K562 (cell line): ENCODE results near the gene MVK. TPM values are rescaled to one million over a fixed set of nuclear protein-coding genes. Genes with fewer than 3 reads are reported as not detected.

Source experiments
- ATAC-seq: fragments of 200-7000 bp; cut with Tn5 transposase; 3 replicates; pipeline ENCODE4 v1.9.1; 2020; ENCODE audit warnings: moderate library complexity
- BruUV-seq: library from RNA; stranded (reverse); fragments of 400-500 nt; replicated peaks from 2 replicates; lab custom pipeline; 2021; lab: Mats Ljungman, UMichigan
- CTCF ChIA-PET: fragments of 300-600 bp; formaldehyde crosslinking; extraction: SDS; loops from one replicate; lab custom pipeline; 2021; ENCODE audit warnings: low intra/inter-chr PET ratio; lab: Yijun Ruan, JAX
- POLR2A ChIA-PET: fragments of 300-600, 350-650 bp; sonication (Branson Sonifier 250); formaldehyde crosslinking; extraction: SDS; loops from one replicate; lab custom pipeline; 2021; ENCODE audit warnings: antibody characterized with exemption, inconsistent platforms; lab: Yijun Ruan, JAX
- DNase-seq, 4 experiments: peaks; one replicate each; pipeline versions ENCODE4 v3.0.0 to v3.0.0-alpha.2; 2011 to 2018; ENCODE audit warnings: low spot score in 3 of 4, mixed read lengths in 3 of 4; ENCODE audit errors: extremely low read depth in 1 of 4
- FAIRE-seq: peaks from 2 replicates; lab custom pipeline; 2011; peaks lifted over from hg19 to GRCh38; lab: Jason Lieb, UNC
- H2AFZ ChIP-seq: 2 replicates; pipeline ENCODE4 v1.6.0; 2011; ENCODE audit warnings: low read depth, low read length, control low read depth, inconsistent platforms
- H3K27ac ChIP-seq: fragments of 200-600 bp; 3 replicates; pipeline ENCODE4 v1.8.0; 2011; ENCODE audit warnings: low read depth, mild to moderate bottlenecking, control low read depth, inconsistent platforms, low read length, moderate library complexity, mixed read lengths; ENCODE audit errors: extremely low read depth
- H3K27me3 ChIP-seq, 2 experiments: fragments of 300-600 bp in 1 of 2; 2 replicates in 1 of 2; 3 replicates in 1 of 2; pipeline versions ENCODE4 v1.6.0 to v1.8.0; 2011; ENCODE audit warnings: inconsistent platforms in 2 of 2, low read length in 2 of 2, mild to moderate bottlenecking in 1 of 2, mixed read lengths in 1 of 2, moderate library complexity in 1 of 2; ENCODE audit not compliant: control insufficient read depth in 2 of 2, insufficient read depth in 2 of 2
- H3K36me3 ChIP-seq: fragments of 300-600 bp; 3 replicates; pipeline ENCODE4 v1.8.0; 2011; ENCODE audit warnings: mild to moderate bottlenecking, low read length, inconsistent platforms; ENCODE audit not compliant: control insufficient read depth, insufficient read depth
- H3K4me1 ChIP-seq, 2 experiments: fragments of 200-600 bp in 1 of 2; replicated peaks in 1 of 2; 2 replicates in 1 of 2; 3 replicates in 1 of 2; pipeline versions ENCODE4 v1.5.1 to v1.8.0; 2011; ENCODE audit warnings: inconsistent platforms in 2 of 2, low read length in 2 of 2, mild to moderate bottlenecking in 1 of 2, mixed read lengths in 1 of 2, moderate library complexity in 1 of 2; ENCODE audit not compliant: control insufficient read depth in 2 of 2, insufficient read depth in 2 of 2
- H3K4me2 ChIP-seq: 2 replicates; pipeline ENCODE4 v1.6.1; 2011; ENCODE audit warnings: low read length, control low read depth, inconsistent platforms, mixed read lengths; ENCODE audit not compliant: insufficient read depth
- H3K4me3 ChIP-seq: fragments of 200-600 bp; sonication (generic), shearing (Covaris generic); 2 replicates; pipeline ENCODE4 v1.5.1; 2016; ENCODE audit warnings: control low read depth, inconsistent platforms
- H3K79me2 ChIP-seq: fragments of 200-600 bp; 3 replicates; pipeline ENCODE4 v1.8.0; 2011; ENCODE audit warnings: low read length, inconsistent platforms; ENCODE audit not compliant: control insufficient read depth, insufficient read depth
- H3K9ac ChIP-seq, 2 experiments: 2 replicates each; pipeline versions ENCODE4 v1.6.0 to v1.6.1; 2011; ENCODE audit warnings: low read depth in 2 of 2, low read length in 2 of 2, control low read depth in 1 of 2, inconsistent platforms in 1 of 2, mild to moderate bottlenecking in 1 of 2, mixed read lengths in 1 of 2; ENCODE audit not compliant: insufficient read depth in 1 of 2
- H3K9me1 ChIP-seq: one replicate; pipeline ENCODE4 v1.6.0; 2011; ENCODE audit warnings: inconsistent platforms, mild to moderate bottlenecking, low read length, moderate library complexity; ENCODE audit not compliant: control insufficient read depth, insufficient read depth
- H3K9me3 ChIP-seq: replicated peaks from 2 replicates; pipeline ENCODE4 v1.5.1; 2011; ENCODE audit warnings: low read depth, low read length, inconsistent platforms; ENCODE audit not compliant: control insufficient read depth, insufficient read depth
- H4K20me1 ChIP-seq: replicated peaks from 2 replicates; pipeline ENCODE4 v1.6.1; 2011; ENCODE audit warnings: low read length, inconsistent platforms, mixed read lengths; ENCODE audit not compliant: control insufficient read depth, insufficient read depth
- CCAR2 ChIP-seq: fragments of 200-400 bp; formaldehyde crosslinking; IDR thresholded peaks from 2 replicates; pipeline ENCODE4 v1.6.1; 2017; ENCODE audit warnings: mild to moderate bottlenecking, low read depth, low read length
- COPS2 ChIP-seq: fragments of 450-650 bp; conservative IDR thresholded peaks from 2 replicates; pipeline ENCODE4 v1.6.1; 2016; ENCODE audit warnings: mild to moderate bottlenecking, moderate library complexity
- GTF2F1 ChIP-seq: IDR thresholded peaks from 2 replicates; pipeline ENCODE4 v1.6.1; 2011; ENCODE audit warnings: low read depth, low read length, improper control_type of control experiment
- NELFE ChIP-seq: IDR thresholded peaks from 2 replicates; pipeline ENCODE4 v1.6.1; 2011; ENCODE audit warnings: mild to moderate bottlenecking; ENCODE audit not compliant: insufficient read depth, insufficient read length
- NFIX ChIP-seq: fragments of 250-450 bp; sonication (Bioruptor Pico); IDR thresholded peaks from 2 replicates; pipeline ENCODE4 v1.4.0; 2020; ENCODE audit warnings: low read depth, mild to moderate bottlenecking, moderate library complexity
- POLR2A ChIP-seq: fragments of 450-650 bp; conservative IDR thresholded peaks from 2 replicates; pipeline ENCODE4 v1.6.1; 2016
- POLR2G ChIP-seq: fragments of 200-400 bp; formaldehyde crosslinking; IDR thresholded peaks from 2 replicates; pipeline ENCODE4 v1.6.1; 2017; ENCODE audit warnings: low read depth, mild to moderate bottlenecking, antibody characterized with exemption, low read length, moderate library complexity
- SAFB ChIP-seq: fragments of 200-400 bp; formaldehyde crosslinking; IDR thresholded peaks from 2 replicates; pipeline ENCODE4 v1.6.1; 2017; ENCODE audit warnings: low read depth, low read length, borderline replicate concordance
- SNAPC5 ChIP-seq: fragments of 250-450 bp; sonication (Bioruptor Pico); IDR thresholded peaks from 2 replicates; pipeline ENCODE4 v1.8.0; 2021; ENCODE audit warnings: moderate library complexity, mild to moderate bottlenecking, inconsistent platforms
- SUPT5H ChIP-seq: fragments of 450-650 bp; IDR thresholded peaks from 2 replicates; pipeline ENCODE4 v1.6.1; 2016
- ZNF41 ChIP-seq: fragments of 250-450 bp; sonication (Bioruptor Pico); conservative IDR thresholded peaks from 2 replicates; pipeline ENCODE4 v1.4.0; 2020; ENCODE audit warnings: mild to moderate bottlenecking
- WGBS: fragments of 100-300 bp; shearing (Covaris generic); methylation state at CpG from one replicate; pipeline ENCODE4 v1.1.6; 2016; ENCODE audit warnings: low coverage, mixed read lengths; ENCODE audit not compliant: insufficient coverage; ENCODE audit errors: missing lambda C conversion rate; 5-methylcytosine and 5-hydroxymethylcytosine counted together
- in situ Hi-C: fragments of 300-500 bp; cut with MboI; formaldehyde crosslinking; loops from 4 replicates; pipeline ENCODE4 v1.15.0; 2018; ENCODE audit warnings: inconsistent platforms, mixed read lengths
- intact Hi-C: fragments of 100-400 bp; cut with micrococcal nuclease; formaldehyde crosslinking; loops from 2 replicates; pipeline ENCODE4 v1.14.2; 2022
- polyA plus RNA-seq, 8 experiments: library from polyadenylated mRNA; depleted of rRNA in 4 of 8; stranded (reverse) in 5 of 8; unstranded in 3 of 8; fragments of >200 nt; fragmentation: Nextera tagmentation in 2 of 8; fragmentation: Illumina TruSeq in 1 of 8; extraction: Ambion mirVana in 2 of 8; extraction: Trizol in 1 of 8; gene quantifications; 2 replicates each; pipeline versions ENCODE4 v1.2.1 to v1.2.3, GENCODE V29; 2011 to 2014; ENCODE audit warnings: inconsistent platforms in 1 of 8, missing spikeins in 1 of 8
- total RNA-seq, 7 experiments: library from RNA; depleted of rRNA in 6 of 7; stranded (reverse); fragments of >200 nt in 6 of 7; fragmentation: Illumina TruSeq in 2 of 7; extraction: Trizol in 2 of 7; gene quantifications; 2 replicates each; pipeline versions ENCODE4 v1.2.1 to v1.2.3, GENCODE V29; 2011 to 2021; ENCODE audit warnings: low replicate concordance in 1 of 7
- TF ChIP-seq, protein P1 (sequence below): fragments of 450-650 bp; IDR thresholded peaks from 2 replicates; pipeline ENCODE4 v1.6.1; 2017; ENCODE audit warnings: mild to moderate bottlenecking, moderate library complexity

The MVK gene
- total and polyA plus RNA-seq, 9 of the 15 experiments (the other 6 are each of a cell fraction or from before 2014, with no cell fraction given) = 0.41 to 33.6 (median 18.8) TPM

- 4% methylated on average over 16 of the region's 16 CpGs for WGBS
- Histone ChIP-seq H2AFZ (no peak overlapping the region), H3K4me3 (no peak overlapping the region)
- no TSS peak for BruUV-seq
- TF ChIP-seq NFIX (CRISPR knock-in tag) = no peak
- peak; percentile 41 for TF ChIP-seq POLR2G
- TF ChIP-seq SAFB = no peak
- 0 out of 2 replicates have a peak, but pooled peaks have one; percentile 20 for TF ChIP-seq SUPT5H
- TF ChIP-seq NELFE = no peak
- TF ChIP-seq COPS2 = no peak
- TF ChIP-seq GTF2F1 = no peak
- TF ChIP-seq, protein P1, sequence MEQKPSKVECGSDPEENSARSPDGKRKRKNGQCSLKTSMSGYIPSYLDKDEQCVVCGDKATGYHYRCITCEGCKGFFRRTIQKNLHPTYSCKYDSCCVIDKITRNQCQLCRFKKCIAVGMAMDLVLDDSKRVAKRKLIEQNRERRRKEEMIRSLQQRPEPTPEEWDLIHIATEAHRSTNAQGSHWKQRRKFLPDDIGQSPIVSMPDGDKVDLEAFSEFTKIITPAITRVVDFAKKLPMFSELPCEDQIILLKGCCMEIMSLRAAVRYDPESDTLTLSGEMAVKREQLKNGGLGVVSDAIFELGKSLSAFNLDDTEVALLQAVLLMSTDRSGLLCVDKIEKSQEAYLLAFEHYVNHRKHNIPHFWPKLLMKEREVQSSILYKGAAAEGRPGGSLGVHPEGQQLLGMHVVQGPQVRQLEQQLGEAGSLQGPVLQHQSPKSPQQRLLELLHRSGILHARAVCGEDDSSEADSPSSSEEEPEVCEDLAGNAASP = no peak
- no peak for TF ChIP-seq CCAR2
- TF ChIP-seq SNAPC5 (CRISPR knock-in tag) = no peak
- 0 out of 2 replicates have a peak, but pooled peaks have one; percentile 18 for TF ChIP-seq POLR2A
- no peak for TF ChIP-seq ZNF41 (CRISPR knock-in tag)
- TF ChIP-seq, all 486 proteins: peak for 3
- no peak for DNase-seq
- H3K9ac ChIP-seq = no peak overlapping the region; a peak in 1 of 4 replicates
- H3K27me3 ChIP-seq = peaks cover 34 to 46% of the 10 kb centered on the region in 2 experiments
- no peak for FAIRE-seq
- peaks cover 3% of the 10 kb centered on the region for H3K9me1 ChIP-seq
- no peaks in the 10 kb centered on the region; a peak in 1 of 5 replicates for H3K4me1 ChIP-seq
- H3K27ac ChIP-seq = no peak overlapping the region
- intact Hi-C loops (no loop called here), in situ Hi-C loops (no loop called here)
- H3K9me3 ChIP-seq = no peaks in the 10 kb centered on the region
- POLR2A ChIA-PET = interaction anchor here (1.0 to 2.7 kb wide), 3 partner anchors 8 to 11 kb away, joined by 3 to 9 read pairs (median 7); no protein-coding TSS in a partner anchor
- H3K36me3 ChIP-seq = no peaks in the 10 kb centered on the region; the same call in 2 of the 3 replicates
- H4K20me1 ChIP-seq = peaks cover 19% of the 10 kb centered on the region
- no peaks in the 10 kb centered on the region for H3K79me2 ChIP-seq
- no peak overlapping the region for H3K4me2 ChIP-seq
- ATAC-seq = no peak
- CTCF ChIA-PET = no interaction called here
Measured at GRCh38 chr12:109553906-109554500, 19.6 kb upstream of the MVK start.
